GM12891 (cell line): ENCODE results near the gene RAMP2.

Experiments used
- POLR2A ChIP-seq: IDR thresholded peaks from 2 replicates; pipeline ENCODE4 v1.6.1; 2011; ENCODE audit warnings: low read depth, low read length, control low read depth
- POLR2AphosphoS5 ChIP-seq: IDR thresholded peaks from 2 replicates; pipeline ENCODE4 v1.6.1; 2011; ENCODE audit warnings: low read depth, low read length, control low read depth
- POU2F2 ChIP-seq: IDR thresholded peaks from 2 replicates; pipeline ENCODE4 v1.6.1; 2011; ENCODE audit warnings: low read depth, mild to moderate bottlenecking, control low read depth, low read length, moderate library complexity
- TAF1 ChIP-seq: IDR thresholded peaks from 2 replicates; pipeline ENCODE4 v1.6.1; 2011; ENCODE audit warnings: low read depth, low read length, control low read depth

DNA sequence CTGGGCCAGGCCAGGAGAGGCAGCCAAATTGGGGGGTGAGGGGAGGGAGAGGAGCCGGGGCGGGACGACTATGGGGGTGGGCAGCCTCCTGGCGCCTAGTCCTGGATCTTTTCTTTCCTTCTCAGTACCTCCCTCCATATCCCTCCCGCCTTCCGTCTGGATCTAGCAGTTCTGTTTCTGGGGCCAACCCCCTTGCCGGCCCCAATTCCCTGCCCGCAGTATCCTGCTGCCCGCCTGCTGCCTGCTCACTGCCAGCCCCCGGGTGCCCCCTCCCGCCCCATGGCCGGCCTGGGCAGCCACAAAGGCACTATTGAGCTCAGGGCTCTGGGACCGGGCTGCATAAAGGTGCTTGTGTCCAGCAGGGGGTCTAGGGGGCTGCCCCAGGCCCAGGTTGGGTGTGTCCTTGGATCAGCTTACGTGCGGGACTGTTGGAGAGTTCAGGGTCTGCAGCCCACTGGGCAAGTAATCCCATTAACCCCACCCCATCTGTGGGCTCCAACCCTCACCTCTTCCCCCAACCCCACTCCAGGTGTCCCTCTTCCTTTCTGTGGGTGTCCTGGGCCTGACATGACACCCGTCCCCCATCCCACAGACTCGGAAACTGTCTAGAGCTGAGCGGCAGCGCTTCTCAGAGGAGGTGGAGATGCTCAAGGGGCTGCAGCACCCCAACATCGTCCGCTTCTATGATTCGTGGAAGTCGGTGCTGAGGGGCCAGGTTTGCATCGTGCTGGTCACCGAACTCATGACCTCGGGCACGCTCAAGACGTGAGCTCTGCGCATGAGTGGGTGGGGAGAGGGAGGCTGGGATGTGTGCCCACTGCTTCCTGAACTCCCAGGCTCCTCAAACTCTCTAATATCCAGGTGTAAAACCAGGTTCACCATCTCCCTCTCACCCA, 21.4 kb downstream of the RAMP2 start:
- TF ChIP-seq POLR2A = no peak
- no peak for TF ChIP-seq TAF1
- TF ChIP-seq POLR2AphosphoS5 = no peak
- no peak for TF ChIP-seq POU2F2
